Hematopoietic multipotent progenitor cell treated with erythropoietin and hydrocortisone succinate and interleukin-3 and kit ligand, for 6 days (in vitro differentiated cells): ENCODE results near the gene KIF13A.
A peak's percentile ranks its signal among the peaks of the same experiment; 100 is the strongest.
"Not testable (repeated sequence)": the region's sequence is repeated elsewhere in the genome, so short reads cannot be mapped to it uniquely, and the experiment has no call there.

Experiments
- DNase-seq: peaks from one replicate; pipeline ENCODE4 v3.0.0-alpha.2; 2015

KIF13A gene

GRCh38 chr6:17967668-17968518 lies 19.5 kb downstream of the KIF13A start:
- DNase-seq: no peak

GRCh38 chr6:17966451-17966850 lies 21.0 kb downstream of the KIF13A start:
- DNase-seq: no peak

- no peak for DNase-seq
These were observed 22.0 kb downstream of the KIF13A start for GRCh38 chr6:17965397-17965796.

GRCh38 chr6:17964633-17965032 lies 22.8 kb downstream of the KIF13A start:
- no peak for DNase-seq

GRCh38 chr6:17962436-17963031 lies 24.9 kb downstream of the KIF13A start:
- DNase-seq: peak; percentile 98

- no peak for DNase-seq
These were observed 28.1 kb downstream of the KIF13A start for GRCh38 chr6:17959302-17959701.

- no peak for DNase-seq
These were observed 29.4 kb downstream of the KIF13A start for GRCh38 chr6:17957904-17958620.

- DNase-seq: peak; percentile 74
These were observed 29.9 kb downstream of the KIF13A start for GRCh38 chr6:17957498-17957897.

GRCh38 chr6:17957086-17957485 lies 30.3 kb downstream of the KIF13A start:
- DNase-seq: no peak

GRCh38 chr6:17950095-17950494 lies 37.3 kb downstream of the KIF13A start:
- DNase-seq: no peak

GRCh38 chr6:17949168-17949567 lies 38.3 kb downstream of the KIF13A start:
- no peak for DNase-seq

- no peak for DNase-seq
These were observed 38.7 kb downstream of the KIF13A start for GRCh38 chr6:17948725-17949124.

- not testable (repeated sequence) for DNase-seq
These were observed 39.9 kb downstream of the KIF13A start for GRCh38 chr6:17947574-17947973.

GRCh38 chr6:17945575-17945974 lies 41.9 kb downstream of the KIF13A start:
- DNase-seq: no peak

GRCh38 chr6:17945111-17945510 lies 42.3 kb downstream of the KIF13A start:
- no peak for DNase-seq

- no peak for DNase-seq
These were observed 46.1 kb downstream of the KIF13A start for GRCh38 chr6:17941318-17941717.

- DNase-seq: no peak
These were observed 47.2 kb downstream of the KIF13A start for GRCh38 chr6:17940151-17940792.

GRCh38 chr6:17938901-17939300 lies 48.5 kb downstream of the KIF13A start:
- no peak for DNase-seq

- no peak for DNase-seq
These were observed 52.0 kb downstream of the KIF13A start for GRCh38 chr6:17935188-17936149.

GRCh38 chr6:17933716-17934115 lies 53.7 kb downstream of the KIF13A start:
- DNase-seq: no peak

- DNase-seq: peak; percentile 56
These were observed 55.0 kb downstream of the KIF13A start for GRCh38 chr6:17932330-17932852.

- DNase-seq: no peak
These were observed 56.2 kb downstream of the KIF13A start for GRCh38 chr6:17931227-17931626.
